ENCODE results near the gene NFS1.
"Not testable (repeated sequence)": the region's sequence is repeated elsewhere in the genome, so short reads cannot be mapped to it uniquely, and the experiment has no call there.

Gene NFS1

GRCh38 chr20:35724321-35725230 lies 25.4 kb upstream of the NFS1 start:
- peaks cover 98 to 100% (median 100%) of the 10 kb centered on the region in 3 donors for H3K36me3 ChIP-seq
- no peak overlapping the region for H3K4me3 ChIP-seq
- no peaks in the 10 kb centered on the region for H3K27me3 ChIP-seq
- TF ChIP-seq, protein P1, sequence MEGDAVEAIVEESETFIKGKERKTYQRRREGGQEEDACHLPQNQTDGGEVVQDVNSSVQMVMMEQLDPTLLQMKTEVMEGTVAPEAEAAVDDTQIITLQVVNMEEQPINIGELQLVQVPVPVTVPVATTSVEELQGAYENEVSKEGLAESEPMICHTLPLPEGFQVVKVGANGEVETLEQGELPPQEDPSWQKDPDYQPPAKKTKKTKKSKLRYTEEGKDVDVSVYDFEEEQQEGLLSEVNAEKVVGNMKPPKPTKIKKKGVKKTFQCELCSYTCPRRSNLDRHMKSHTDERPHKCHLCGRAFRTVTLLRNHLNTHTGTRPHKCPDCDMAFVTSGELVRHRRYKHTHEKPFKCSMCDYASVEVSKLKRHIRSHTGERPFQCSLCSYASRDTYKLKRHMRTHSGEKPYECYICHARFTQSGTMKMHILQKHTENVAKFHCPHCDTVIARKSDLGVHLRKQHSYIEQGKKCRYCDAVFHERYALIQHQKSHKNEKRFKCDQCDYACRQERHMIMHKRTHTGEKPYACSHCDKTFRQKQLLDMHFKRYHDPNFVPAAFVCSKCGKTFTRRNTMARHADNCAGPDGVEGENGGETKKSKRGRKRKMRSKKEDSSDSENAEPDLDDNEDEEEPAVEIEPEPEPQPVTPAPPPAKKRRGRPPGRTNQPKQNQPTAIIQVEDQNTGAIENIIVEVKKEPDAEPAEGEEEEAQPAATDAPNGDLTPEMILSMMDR (IDR thresholded peaks at IDR 0.05) = no peak
- H3K4me1 ChIP-seq = peaks cover 0 to 23% (median 12%) of the 10 kb centered on the region in 4 donors
- no peak for DNase-seq
- H3K27ac ChIP-seq = no peak overlapping the region
- intact Hi-C loops (cut with DNase I; ENCODE audit: low total_unique reads) = no loop called here
- no peaks in the 10 kb centered on the region for H3K9me3 ChIP-seq

GRCh38 chr20:35723652-35724320 lies 24.6 kb upstream of the NFS1 start:
- DNase-seq; H3K27ac ChIP-seq; intact Hi-C loops (cut with DNase I; ENCODE audit: low total_unique reads); H3K4me3 ChIP-seq; H3K27me3 ChIP-seq; H3K9me3 ChIP-seq: not testable (repeated sequence)
- H3K4me1 ChIP-seq = peaks cover 0 to 15% (median 5%) of the 10 kb centered on the region in 4 donors
- H3K36me3 ChIP-seq = peaks cover 100% of the 10 kb centered on the region in 3 donors

- intact Hi-C loops (cut with DNase I; ENCODE audit: low total_unique reads); DNase-seq; H3K9me3 ChIP-seq; H3K4me3 ChIP-seq; H3K27ac ChIP-seq; H3K27me3 ChIP-seq: not testable (repeated sequence)
- Histone ChIP-seq H3K4me1 (peaks cover 0 to 11% (median 3%) of the 10 kb centered on the region in 4 donors), H3K36me3 (peaks cover 100% of the 10 kb centered on the region in 3 donors)
Observed at GRCh38 chr20:35723275-35723639, 24.1 kb upstream of the NFS1 start.

- peaks cover 100% of the 10 kb centered on the region in 3 donors for H3K36me3 ChIP-seq
- intact Hi-C loops (cut with DNase I; ENCODE audit: low total_unique reads) = no loop called here
- H3K9me3 ChIP-seq = no peaks in the 10 kb centered on the region
- H3K4me1 ChIP-seq = peaks cover 0 to 11% (median 3%) of the 10 kb centered on the region in 4 donors
- DNase-seq = no peak
- no peaks in the 10 kb centered on the region for H3K27me3 ChIP-seq
- H3K27ac ChIP-seq = no peak overlapping the region
- no peak overlapping the region for H3K4me3 ChIP-seq
- TF ChIP-seq, protein P1 (IDR thresholded peaks at IDR 0.05) = no peak
Observed at GRCh38 chr20:35721621-35722020, 22.5 kb upstream of the NFS1 start.

DNA sequence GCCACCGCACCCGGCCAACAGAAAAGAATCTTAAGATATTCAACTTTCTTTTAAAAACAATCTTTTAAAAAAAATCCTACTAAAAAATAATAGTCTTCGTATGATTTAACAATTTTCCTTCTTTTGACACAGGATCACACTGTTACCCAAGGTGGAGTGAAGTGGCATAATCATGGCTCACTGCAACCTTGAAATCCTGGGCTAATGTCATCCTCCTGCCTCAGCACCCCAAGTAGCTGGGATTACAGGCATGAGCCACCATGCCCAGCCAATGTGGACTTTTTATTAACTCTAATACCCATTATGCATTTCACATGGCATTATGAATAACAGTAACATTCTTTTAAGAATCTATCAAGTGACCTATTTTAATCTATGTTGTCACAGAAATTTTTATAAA lies 22.1 kb upstream of the NFS1 start:
- H3K27me3 ChIP-seq = no peaks in the 10 kb centered on the region
- peaks cover 100% of the 10 kb centered on the region in 3 donors for H3K36me3 ChIP-seq

More for the DNA sequence above, 22.1 kb upstream of the NFS1 start:
- intact Hi-C loops (cut with DNase I; ENCODE audit: low total_unique reads) = no loop called here
- Histone ChIP-seq H3K27ac (no peak overlapping the region), H3K4me3 (no peak overlapping the region), H3K4me1 (peaks cover 0 to 11% (median 3%) of the 10 kb centered on the region in 4 donors), H3K9me3 (no peaks in the 10 kb centered on the region)
- DNase-seq = no peak
- TF ChIP-seq, protein P1 (IDR thresholded peaks at IDR 0.05) = no peak

Data from tibial artery (tissue), 4 donors.